HG03159 (cell line): Measurements from ENCODE around the gene GTF3C1.
"Not testable (repeated sequence)": the region's sequence is repeated elsewhere in the genome, so short reads cannot be mapped to it uniquely, and the experiment has no call there.

ENCODE experiments used
- ATAC-seq: cut with Tn5 transposase; IDR thresholded peaks from one replicate; pipeline ENCODE4 v1.9.1; 2021; ENCODE audit warnings: mild to moderate bottlenecking, moderate library complexity; ENCODE audit not compliant: unreplicated experiment

Gene GTF3C1

GRCh38 chr16:27549746-27550581 is at the start of gene GTF3C1, which contains the start of gene KATNIP:
Gene GTF3C1, minus strand, starts transcription at chr16:27549913. Its CDS starts 23 bp downstream, at chr16:27549890.
Gene KATNIP, plus strand, starts transcription at chr16:27550144. Its CDS starts 27 bp downstream, at chr16:27550171.
- peak; percentile 95 for ATAC-seq

- no peak for ATAC-seq
These were observed 49.3 kb upstream of the GTF3C1 start for GRCh38 chr16:27598931-27599565.

GRCh38 chr16:27598220-27598619 is 48.5 kb upstream of the GTF3C1 start:
- no peak for ATAC-seq

GRCh38 chr16:27597361-27597760 is 47.6 kb upstream of the GTF3C1 start:
- ATAC-seq = no peak

- no peak for ATAC-seq
These were observed 46.7 kb upstream of the GTF3C1 start for GRCh38 chr16:27596411-27596810.

GRCh38 chr16:27595993-27596392 is 46.3 kb upstream of the GTF3C1 start:
- no peak for ATAC-seq

GRCh38 chr16:27595475-27595874 is 45.8 kb upstream of the GTF3C1 start:
- ATAC-seq = no peak

GRCh38 chr16:27591837-27592236 is 42.1 kb upstream of the GTF3C1 start:
- ATAC-seq = no peak

GRCh38 chr16:27588057-27588456 is 38.3 kb upstream of the GTF3C1 start:
- no peak for ATAC-seq

GRCh38 chr16:27586711-27587110 is 37.0 kb upstream of the GTF3C1 start:
- ATAC-seq = no peak

GRCh38 chr16:27585200-27585599 is 35.5 kb upstream of the GTF3C1 start:
- no peak for ATAC-seq

- no peak for ATAC-seq
These were observed 33.9 kb upstream of the GTF3C1 start for GRCh38 chr16:27583634-27584033.

- no peak for ATAC-seq
These were observed 33.2 kb upstream of the GTF3C1 start for GRCh38 chr16:27582883-27583282.

- no peak for ATAC-seq
These were observed 29.6 kb upstream of the GTF3C1 start for GRCh38 chr16:27579087-27579980.

- ATAC-seq = no peak
These were observed 27.0 kb upstream of the GTF3C1 start for GRCh38 chr16:27576729-27577128.

- ATAC-seq = no peak
These were observed 23.0 kb upstream of the GTF3C1 start for GRCh38 chr16:27572711-27573110.

- no peak for ATAC-seq
These were observed 22.0 kb upstream of the GTF3C1 start for GRCh38 chr16:27571433-27572326.

GRCh38 chr16:27570986-27571385 is 21.3 kb upstream of the GTF3C1 start:
- not testable (repeated sequence) for ATAC-seq

- ATAC-seq = no peak
These were observed 18.4 kb upstream of the GTF3C1 start for GRCh38 chr16:27568077-27568476.

GRCh38 chr16:27566417-27566816 is 16.7 kb upstream of the GTF3C1 start:
- ATAC-seq = no peak
